A673 (cell line): Measurements from ENCODE around the gene GRIK2. TPM values are rescaled to one million over a fixed set of nuclear protein-coding genes. Genes with fewer than 3 reads are reported as not detected.

ENCODE experiments used
- BruUV-seq: library from RNA; stranded (reverse); fragments of 400-500 nt; replicated peaks from 2 replicates; lab custom pipeline; 2021; lab: Mats Ljungman, UMichigan
- CTCF ChIA-PET: fragments of 300-600 bp; sonication (Branson Sonifier 250); formaldehyde crosslinking; loops from one replicate; lab custom pipeline; 2022; ENCODE audit warnings: antibody characterized with exemption; lab: Charles Lee
- POLR2A ChIA-PET: fragments of 300-600 bp; sonication (Branson Sonifier 250); formaldehyde crosslinking; loops from one replicate; lab custom pipeline; 2022; ENCODE audit warnings: antibody characterized with exemption; ENCODE audit not compliant: low non-redundant PET; lab: Charles Lee
- DNase-seq: peaks from one replicate; pipeline ENCODE4 v3.0.0-alpha.2; 2015; ENCODE audit warnings: low spot score
- H3K27ac ChIP-seq: fragments of 200-600 bp; sonication (generic); 2 replicates; pipeline ENCODE4 v1.5.1; 2016; ENCODE audit warnings: mixed run types, low read depth, mild to moderate bottlenecking, mixed read lengths, antibody characterized with exemption, low read length; ENCODE audit not compliant: poor library complexity, severe bottlenecking
- H3K27me3 ChIP-seq: fragments of 200-600 bp; sonication (generic); replicated peaks from 2 replicates; pipeline ENCODE4 v1.6.1; 2017; ENCODE audit warnings: mixed run types, low read depth, mild to moderate bottlenecking, mixed read lengths, antibody characterized with exemption, low read length; ENCODE audit not compliant: insufficient read depth, poor library complexity
- H3K36me3 ChIP-seq: fragments of 200-600 bp; sonication (generic); 2 replicates; pipeline ENCODE4 v1.6.1; 2016; ENCODE audit warnings: mixed run types, mild to moderate bottlenecking, mixed read lengths, antibody characterized with exemption, low read length; ENCODE audit not compliant: insufficient read depth, poor library complexity, severe bottlenecking
- H3K4me1 ChIP-seq: fragments of 200-600 bp; sonication (generic); 2 replicates; pipeline ENCODE4 v1.6.1; 2017; ENCODE audit warnings: mixed run types, mild to moderate bottlenecking, mixed read lengths, antibody characterized with exemption, low read length; ENCODE audit not compliant: insufficient read depth, poor library complexity, severe bottlenecking
- H3K4me3 ChIP-seq: fragments of 200-600 bp; sonication (generic); 2 replicates; pipeline ENCODE4 v1.5.1; 2016; ENCODE audit warnings: low read depth, mixed run types, mild to moderate bottlenecking, mixed read lengths, low read length; ENCODE audit not compliant: poor library complexity, severe bottlenecking
- H3K9me3 ChIP-seq: fragments of 200-600 bp; sonication (generic); 2 replicates; pipeline ENCODE4 v1.6.1; 2016; ENCODE audit warnings: mixed run types, low read depth, mild to moderate bottlenecking, mixed read lengths, antibody characterized with exemption, low read length; ENCODE audit not compliant: poor library complexity, severe bottlenecking
- EZH2 ChIP-seq: fragments of 200-600 bp; sonication (generic); IDR thresholded peaks from 2 replicates; pipeline ENCODE4 v1.6.1; 2017; ENCODE audit warnings: borderline replicate concordance, low read depth, mild to moderate bottlenecking, mixed read lengths, antibody characterized with exemption, low read length; ENCODE audit not compliant: poor library complexity, severe bottlenecking
- intact Hi-C: fragments of 100-400 bp; cut with micrococcal nuclease; formaldehyde crosslinking; loops from one replicate; pipeline ENCODE4 v1.10.0; 2022; ENCODE audit not compliant: unreplicated experiment
- total RNA-seq: library from RNA; stranded (reverse); gene quantifications from 2 replicates; pipeline ENCODE4 v1.2.3, GENCODE V29; 2021
- TF ChIP-seq, protein P1 (sequence below): fragments of 300-800, 200-600 bp; sonication (generic); conservative IDR thresholded peaks from 2 replicates; pipeline ENCODE4 v1.5.1; 2017; ENCODE audit warnings: low read depth, mild to moderate bottlenecking, antibody characterized with exemption, low read length, moderate library complexity, mixed read lengths

GRIK2 gene
- total RNA-seq, 1 experiment from 2014 or later: 62.1 TPM

- ChIA-PET POLR2A (no interaction called here), CTCF (no interaction called here)
- no TSS peak for BruUV-seq
- no peaks in the 10 kb centered on the region for H3K9me3 ChIP-seq
- no peak overlapping the region for H3K4me3 ChIP-seq
- DNase-seq: no peak
- no peak overlapping the region for H3K27ac ChIP-seq
- H3K36me3 ChIP-seq: no peaks in the 10 kb centered on the region
- H3K27me3 ChIP-seq: no peaks in the 10 kb centered on the region
- no peaks in the 10 kb centered on the region for H3K4me1 ChIP-seq
- TF ChIP-seq, protein P1, sequence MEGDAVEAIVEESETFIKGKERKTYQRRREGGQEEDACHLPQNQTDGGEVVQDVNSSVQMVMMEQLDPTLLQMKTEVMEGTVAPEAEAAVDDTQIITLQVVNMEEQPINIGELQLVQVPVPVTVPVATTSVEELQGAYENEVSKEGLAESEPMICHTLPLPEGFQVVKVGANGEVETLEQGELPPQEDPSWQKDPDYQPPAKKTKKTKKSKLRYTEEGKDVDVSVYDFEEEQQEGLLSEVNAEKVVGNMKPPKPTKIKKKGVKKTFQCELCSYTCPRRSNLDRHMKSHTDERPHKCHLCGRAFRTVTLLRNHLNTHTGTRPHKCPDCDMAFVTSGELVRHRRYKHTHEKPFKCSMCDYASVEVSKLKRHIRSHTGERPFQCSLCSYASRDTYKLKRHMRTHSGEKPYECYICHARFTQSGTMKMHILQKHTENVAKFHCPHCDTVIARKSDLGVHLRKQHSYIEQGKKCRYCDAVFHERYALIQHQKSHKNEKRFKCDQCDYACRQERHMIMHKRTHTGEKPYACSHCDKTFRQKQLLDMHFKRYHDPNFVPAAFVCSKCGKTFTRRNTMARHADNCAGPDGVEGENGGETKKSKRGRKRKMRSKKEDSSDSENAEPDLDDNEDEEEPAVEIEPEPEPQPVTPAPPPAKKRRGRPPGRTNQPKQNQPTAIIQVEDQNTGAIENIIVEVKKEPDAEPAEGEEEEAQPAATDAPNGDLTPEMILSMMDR: no peak
- TF ChIP-seq EZH2: no peak
- intact Hi-C loops: no loop called here
Measured at GRCh38 chr6:101747716-101748115, 354.2 kb downstream of the GRIK2 start.

DNA sequence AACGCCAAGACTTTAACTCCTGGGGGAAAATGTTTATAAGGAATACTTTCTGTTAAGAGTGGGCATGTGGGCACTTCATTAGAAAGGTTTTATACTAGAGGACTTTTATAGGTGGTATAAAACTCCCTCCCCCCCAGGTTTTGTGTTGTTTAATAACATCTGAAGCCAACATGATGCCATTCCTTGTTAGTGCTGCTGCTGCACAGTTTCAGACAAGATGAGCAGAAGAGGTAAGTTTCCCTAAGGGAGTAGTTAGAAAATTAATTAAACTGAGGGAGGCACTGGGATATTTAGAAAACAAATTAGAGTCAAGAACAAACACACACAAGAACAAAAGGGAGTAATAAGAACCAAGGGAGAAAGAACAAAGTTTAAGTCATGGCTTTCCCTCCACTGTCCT is 362.4 kb downstream of the GRIK2 start:
- no peak overlapping the region for H3K4me3 ChIP-seq
- ChIA-PET POLR2A (no interaction called here), CTCF (no interaction called here)
- H3K9me3 ChIP-seq: no peaks in the 10 kb centered on the region
- peaks cover 7% of the 10 kb centered on the region for H3K4me1 ChIP-seq
- intact Hi-C loops: no loop called here
- H3K36me3 ChIP-seq: no peaks in the 10 kb centered on the region
- DNase-seq: no peak
- H3K27ac ChIP-seq: no peak overlapping the region
- TF ChIP-seq, protein P1: no peak
- no peak for TF ChIP-seq EZH2
- H3K27me3 ChIP-seq: no peaks in the 10 kb centered on the region
- BruUV-seq: no TSS peak

GRCh38 chr6:101758368-101758767 is 364.9 kb downstream of the GRIK2 start:
- ChIA-PET POLR2A (no interaction called here), CTCF (no interaction called here)
- no peaks in the 10 kb centered on the region for H3K36me3 ChIP-seq
- no peak for TF ChIP-seq EZH2
- TF ChIP-seq, protein P1: no peak
- no TSS peak for BruUV-seq
- peaks cover 7% of the 10 kb centered on the region for H3K4me1 ChIP-seq
- no peak overlapping the region for H3K27ac ChIP-seq
- intact Hi-C loops: no loop called here
- DNase-seq: no peak
- no peaks in the 10 kb centered on the region for H3K9me3 ChIP-seq
- no peak overlapping the region for H3K4me3 ChIP-seq
- H3K27me3 ChIP-seq: no peaks in the 10 kb centered on the region
